Endothelial cell (in vitro differentiated cells): Measurements from ENCODE around the gene COL4A1. TPM values are rescaled to one million over a fixed set of nuclear protein-coding genes. Genes with fewer than 3 reads are reported as not detected.

Source experiments
- DNase-seq: peaks from one replicate; pipeline ENCODE4 v3.0.0; 2021; ENCODE audit warnings: low spot score
- H3K27ac Mint-ChIP-seq: one replicate; pipeline ENCODE4 v1.8.0; 2021; ENCODE audit warnings: mixed read lengths, inconsistent platforms; ENCODE audit not compliant: unreplicated experiment
- H3K27me3 Mint-ChIP-seq: one replicate; pipeline ENCODE4 v1.8.0; 2021; ENCODE audit warnings: mild to moderate bottlenecking, moderate library complexity, mixed read lengths, inconsistent platforms; ENCODE audit not compliant: unreplicated experiment
- H3K36me3 Mint-ChIP-seq: one replicate; pipeline ENCODE4 v1.8.0; 2021; ENCODE audit warnings: mild to moderate bottlenecking, low read depth, mixed read lengths, inconsistent platforms; ENCODE audit not compliant: unreplicated experiment
- H3K4me1 Mint-ChIP-seq: one replicate; pipeline ENCODE4 v1.8.0; 2021; ENCODE audit warnings: mild to moderate bottlenecking, mixed read lengths, inconsistent platforms; ENCODE audit not compliant: unreplicated experiment
- H3K4me3 Mint-ChIP-seq: one replicate; pipeline ENCODE4 v1.8.0; 2021; ENCODE audit warnings: mild to moderate bottlenecking, mixed read lengths, inconsistent platforms; ENCODE audit not compliant: unreplicated experiment
- H3K9me3 Mint-ChIP-seq: one replicate; pipeline ENCODE4 v1.8.0; 2021; ENCODE audit warnings: mixed read lengths, inconsistent platforms; ENCODE audit not compliant: unreplicated experiment
- total RNA-seq: library from RNA; stranded (reverse); fragmentation: NEBNext Ultra II Directional; extraction: Animal tissue kit (Norgen Biotek cat#: 25700); gene quantifications from one replicate; pipeline ENCODE4 v1.2.1, GENCODE V29; 2021; ENCODE audit not compliant: unreplicated experiment
- TF ChIP-seq, protein P1 (sequence below): fragments of 200-600 bp; sonication (generic); IDR thresholded peaks from one replicate; pipeline ENCODE4 v1.5.0; 2021; ENCODE audit warnings: antibody characterized with exemption; ENCODE audit not compliant: unreplicated experiment

Gene COL4A1
- total RNA-seq, 1 donor from 2014 or later = 2,720 TPM

DNA sequence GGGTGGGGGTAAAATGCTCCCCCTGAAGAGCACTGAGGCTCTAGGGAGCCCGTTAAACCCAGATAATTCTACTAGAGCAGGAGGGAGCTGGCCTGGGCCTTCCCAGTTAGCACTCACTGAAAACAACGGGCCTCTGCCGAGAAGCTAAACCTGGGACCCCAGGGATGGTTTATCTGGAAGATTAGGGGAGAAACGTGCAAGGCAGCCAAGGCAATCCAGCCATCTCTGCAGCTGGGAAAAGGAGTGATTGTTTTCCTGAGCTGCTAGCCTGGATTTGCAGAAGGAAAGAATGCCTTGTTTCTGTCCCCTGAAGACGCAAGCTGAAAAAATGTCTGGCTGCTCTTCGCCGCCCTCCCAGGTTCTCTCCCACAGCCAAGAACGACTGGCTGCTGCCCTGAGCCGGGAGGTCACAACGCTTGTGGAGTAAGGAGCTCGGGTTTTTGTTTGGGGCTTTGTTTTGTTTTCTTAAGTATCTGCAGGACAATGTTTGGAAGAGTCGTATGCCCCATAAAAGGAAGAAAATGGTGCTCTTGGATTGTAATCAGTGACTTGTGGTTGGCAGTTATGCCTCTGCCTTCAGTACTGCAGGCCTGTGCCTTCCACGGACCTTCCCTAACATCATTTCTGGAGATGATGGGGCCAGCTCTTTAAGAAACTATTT lies 31.6 kb upstream of the COL4A1 start:
- DNase-seq = no peak
- Mint-ChIP-seq H3K36me3 (peaks cover 47% of the 10 kb centered on the region), H3K9me3 (no peaks in the 10 kb centered on the region), H3K27me3 (peaks cover 18% of the 10 kb centered on the region), H3K27ac (peak overlapping the region; percentile 97), H3K4me3 (peak overlapping the region; percentile 77), H3K4me1 (peaks cover 95% of the 10 kb centered on the region)
- TF ChIP-seq, protein P1, sequence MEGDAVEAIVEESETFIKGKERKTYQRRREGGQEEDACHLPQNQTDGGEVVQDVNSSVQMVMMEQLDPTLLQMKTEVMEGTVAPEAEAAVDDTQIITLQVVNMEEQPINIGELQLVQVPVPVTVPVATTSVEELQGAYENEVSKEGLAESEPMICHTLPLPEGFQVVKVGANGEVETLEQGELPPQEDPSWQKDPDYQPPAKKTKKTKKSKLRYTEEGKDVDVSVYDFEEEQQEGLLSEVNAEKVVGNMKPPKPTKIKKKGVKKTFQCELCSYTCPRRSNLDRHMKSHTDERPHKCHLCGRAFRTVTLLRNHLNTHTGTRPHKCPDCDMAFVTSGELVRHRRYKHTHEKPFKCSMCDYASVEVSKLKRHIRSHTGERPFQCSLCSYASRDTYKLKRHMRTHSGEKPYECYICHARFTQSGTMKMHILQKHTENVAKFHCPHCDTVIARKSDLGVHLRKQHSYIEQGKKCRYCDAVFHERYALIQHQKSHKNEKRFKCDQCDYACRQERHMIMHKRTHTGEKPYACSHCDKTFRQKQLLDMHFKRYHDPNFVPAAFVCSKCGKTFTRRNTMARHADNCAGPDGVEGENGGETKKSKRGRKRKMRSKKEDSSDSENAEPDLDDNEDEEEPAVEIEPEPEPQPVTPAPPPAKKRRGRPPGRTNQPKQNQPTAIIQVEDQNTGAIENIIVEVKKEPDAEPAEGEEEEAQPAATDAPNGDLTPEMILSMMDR = no peak

DNA sequence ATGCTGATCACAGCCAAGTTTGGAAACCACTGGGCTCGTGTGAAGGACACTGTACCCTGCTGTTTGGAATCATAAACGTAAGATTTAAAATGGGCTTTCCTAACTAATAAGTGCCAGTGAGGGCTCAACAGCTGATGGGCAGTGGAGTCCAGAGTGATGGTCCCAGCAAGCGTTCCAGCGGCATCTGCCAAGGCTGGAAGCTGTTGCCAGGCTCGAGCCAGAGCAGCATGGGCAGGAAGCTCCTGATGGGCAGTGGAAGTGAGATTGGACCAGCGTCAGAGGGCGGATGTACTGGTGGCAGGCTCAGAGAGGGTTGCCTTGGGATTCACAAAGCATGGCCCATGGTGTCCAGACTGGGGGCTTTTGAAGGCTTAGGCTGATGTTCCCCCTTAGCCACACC lies 30.3 kb upstream of the COL4A1 start:
- H3K4me1 Mint-ChIP-seq = peaks cover 88% of the 10 kb centered on the region

DNA sequence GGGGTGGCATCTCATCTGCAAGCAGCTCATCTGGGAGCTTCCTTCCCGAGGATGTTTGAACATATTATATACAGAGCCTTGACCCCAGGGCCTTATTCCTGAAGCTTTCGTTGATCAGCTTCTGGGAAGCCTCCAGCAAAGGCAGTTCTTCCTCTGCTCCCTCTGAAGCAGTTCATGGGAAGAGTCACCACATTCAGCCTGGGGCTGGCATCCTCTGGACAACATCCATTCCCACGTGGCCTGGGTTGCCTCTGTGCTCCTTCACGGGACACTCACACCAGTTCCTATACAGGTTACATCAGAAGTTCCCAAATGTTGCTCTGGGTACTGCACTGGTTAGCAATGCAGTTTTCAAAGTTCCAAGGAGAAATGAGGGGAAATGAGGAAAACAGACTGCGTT lies 29.7 kb upstream of the COL4A1 start:
- TF ChIP-seq, protein P1 = no peak
- Mint-ChIP-seq H3K4me1 (peaks cover 85% of the 10 kb centered on the region), H3K27ac (peak overlapping the region; percentile 15)

More for the DNA sequence above, 30.3 kb upstream of the COL4A1 start:
- Mint-ChIP-seq H3K36me3 (peaks cover 48% of the 10 kb centered on the region), H3K27me3 (peaks cover 13% of the 10 kb centered on the region), H3K9me3 (no peaks in the 10 kb centered on the region), H3K27ac (peak overlapping the region; percentile 70), H3K4me3 (no peak overlapping the region)
- DNase-seq = no peak
- TF ChIP-seq, protein P1 = no peak

DNA sequence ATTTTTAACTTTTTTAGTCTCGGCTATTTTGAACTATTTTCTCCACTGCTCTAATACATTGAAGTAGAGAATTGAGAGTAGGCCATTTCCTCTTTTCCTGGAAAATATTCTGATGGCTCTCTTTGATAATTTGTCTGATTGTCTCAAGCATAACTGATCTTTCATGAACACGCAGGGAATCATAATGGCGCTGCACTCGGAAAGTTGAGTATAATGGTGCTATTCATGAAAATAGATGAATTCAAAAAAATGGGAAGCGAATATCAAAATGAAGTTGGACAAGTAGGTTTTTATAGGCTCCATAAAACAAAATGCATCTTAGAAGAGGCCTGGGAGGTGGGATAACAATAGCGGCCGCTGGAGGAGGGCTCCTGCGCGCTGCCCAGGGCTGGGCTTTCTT lies 29.2 kb upstream of the COL4A1 start:
- H3K36me3 Mint-ChIP-seq = peaks cover 52% of the 10 kb centered on the region

More for the DNA sequence above, 29.7 kb upstream of the COL4A1 start:
- Mint-ChIP-seq H3K36me3 (peaks cover 48% of the 10 kb centered on the region), H3K9me3 (no peaks in the 10 kb centered on the region), H3K27me3 (peaks cover 13% of the 10 kb centered on the region), H3K4me3 (no peak overlapping the region)
- no peak for DNase-seq

More for the DNA sequence above, 29.2 kb upstream of the COL4A1 start:
- no peak for DNase-seq
- Mint-ChIP-seq H3K27me3 (peaks cover 12% of the 10 kb centered on the region), H3K4me3 (no peak overlapping the region), H3K27ac (peak overlapping the region; percentile 67), H3K4me1 (peaks cover 80% of the 10 kb centered on the region), H3K9me3 (no peaks in the 10 kb centered on the region)
- TF ChIP-seq, protein P1 = no peak
